Osteocyte (in vitro differentiated cells): ENCODE measurements around the gene CDT1. TPM values are rescaled to one million over a fixed set of nuclear protein-coding genes. Genes with fewer than 3 reads are reported as not detected.

Experiments used
- DNase-seq: peaks from one replicate; pipeline ENCODE4 v3.0.0; 2021; ENCODE audit warnings: mixed read lengths; ENCODE audit not compliant: unreplicated experiment; ENCODE audit errors: extremely low spot score
- H3K27ac Mint-ChIP-seq: one replicate; pipeline ENCODE4 v1.8.0; 2021; ENCODE audit warnings: mild to moderate bottlenecking, mixed read lengths; ENCODE audit not compliant: unreplicated experiment
- H3K27me3 Mint-ChIP-seq: one replicate; pipeline ENCODE4 v1.8.0; 2021; ENCODE audit warnings: mixed read lengths; ENCODE audit not compliant: unreplicated experiment
- H3K36me3 Mint-ChIP-seq: one replicate; pipeline ENCODE4 v1.8.0; 2021; ENCODE audit warnings: mixed read lengths; ENCODE audit not compliant: unreplicated experiment
- H3K4me1 Mint-ChIP-seq: one replicate; pipeline ENCODE4 v1.8.0; 2021; ENCODE audit warnings: mixed read lengths; ENCODE audit not compliant: unreplicated experiment
- H3K4me3 Mint-ChIP-seq: one replicate; pipeline ENCODE4 v1.8.0; 2021; ENCODE audit warnings: mild to moderate bottlenecking, moderate library complexity, mixed read lengths; ENCODE audit not compliant: unreplicated experiment
- H3K9me3 Mint-ChIP-seq: one replicate; pipeline ENCODE4 v1.8.0; 2021; ENCODE audit warnings: mixed read lengths; ENCODE audit not compliant: unreplicated experiment
- CTCF ChIP-seq: fragments of 200-600 bp; sonication (generic); IDR thresholded peaks from 2 replicates; pipeline ENCODE4 v1.5.0; 2021; ENCODE audit warnings: antibody characterized with exemption, mild to moderate bottlenecking, moderate library complexity
- total RNA-seq: library from RNA; stranded (reverse); gene quantifications from 2 replicates; pipeline ENCODE4 v1.2.1, GENCODE V29; 2021

The CDT1 gene
- total RNA-seq, 1 donor from 2014 or later: 6.6 TPM

- Mint-ChIP-seq H3K36me3 (no peaks in the 10 kb centered on the region), H3K27ac (no peak overlapping the region), H3K27me3 (no peaks in the 10 kb centered on the region), H3K4me1 (peaks cover 15% of the 10 kb centered on the region), H3K9me3 (no peaks in the 10 kb centered on the region), H3K4me3 (no peak overlapping the region)
- DNase-seq: no peak
- TF ChIP-seq CTCF: no peak
Measured at GRCh38 chr16:88815227-88815626, 11.6 kb downstream of the CDT1 start.

GRCh38 chr16:88815901-88816589 lies 12.5 kb downstream of the CDT1 start:
- H3K4me3 Mint-ChIP-seq: no peak overlapping the region

GRCh38 chr16:88816736-88817535 lies 13.3 kb downstream of the CDT1 start:
- TF ChIP-seq CTCF: no peak
- Mint-ChIP-seq H3K4me1 (peaks cover 5% of the 10 kb centered on the region), H3K27me3 (no peaks in the 10 kb centered on the region), H3K27ac (no peak overlapping the region), H3K4me3 (no peak overlapping the region), H3K9me3 (no peaks in the 10 kb centered on the region), H3K36me3 (no peaks in the 10 kb centered on the region)
- DNase-seq: no peak

More at GRCh38 chr16:88815901-88816589, 12.5 kb downstream of the CDT1 start:
- peaks cover 7% of the 10 kb centered on the region for H3K4me1 Mint-ChIP-seq
- H3K36me3 Mint-ChIP-seq: no peaks in the 10 kb centered on the region
- peak; percentile 77 for TF ChIP-seq CTCF
- no peaks in the 10 kb centered on the region for H3K9me3 Mint-ChIP-seq
- no peak overlapping the region for H3K27ac Mint-ChIP-seq
- DNase-seq: no peak
- no peaks in the 10 kb centered on the region for H3K27me3 Mint-ChIP-seq

GRCh38 chr16:88817785-88818574 lies 14.4 kb downstream of the CDT1 start:
- TF ChIP-seq CTCF: no peak
- Mint-ChIP-seq H3K4me1 (no peaks in the 10 kb centered on the region), H3K4me3 (no peak overlapping the region), H3K9me3 (no peaks in the 10 kb centered on the region), H3K36me3 (peaks cover 3% of the 10 kb centered on the region), H3K27ac (no peak overlapping the region), H3K27me3 (no peaks in the 10 kb centered on the region)
- DNase-seq: no peak

- peaks cover 5% of the 10 kb centered on the region for H3K36me3 Mint-ChIP-seq
- H3K27me3 Mint-ChIP-seq: no peaks in the 10 kb centered on the region
- H3K27ac Mint-ChIP-seq: no peak overlapping the region
- no peak for DNase-seq
- TF ChIP-seq CTCF: no peak
- no peaks in the 10 kb centered on the region for H3K9me3 Mint-ChIP-seq
- H3K4me3 Mint-ChIP-seq: no peak overlapping the region
- H3K4me1 Mint-ChIP-seq: no peaks in the 10 kb centered on the region
Measured at GRCh38 chr16:88818575-88818874, 14.9 kb downstream of the CDT1 start.
